NT2/D1 (cell line): ENCODE results near the gene CACNA2D3.

Source experiments
- YY1 ChIP-seq: IDR thresholded peaks from 2 replicates; pipeline ENCODE4 v1.6.1; 2011; ENCODE audit not compliant: insufficient read length, insufficient read depth
- ZNF274 ChIP-seq: IDR thresholded peaks from 2 replicates; pipeline ENCODE4 v1.6.1; 2011; ENCODE audit warnings: mild to moderate bottlenecking, low read depth, low read length

DNA sequence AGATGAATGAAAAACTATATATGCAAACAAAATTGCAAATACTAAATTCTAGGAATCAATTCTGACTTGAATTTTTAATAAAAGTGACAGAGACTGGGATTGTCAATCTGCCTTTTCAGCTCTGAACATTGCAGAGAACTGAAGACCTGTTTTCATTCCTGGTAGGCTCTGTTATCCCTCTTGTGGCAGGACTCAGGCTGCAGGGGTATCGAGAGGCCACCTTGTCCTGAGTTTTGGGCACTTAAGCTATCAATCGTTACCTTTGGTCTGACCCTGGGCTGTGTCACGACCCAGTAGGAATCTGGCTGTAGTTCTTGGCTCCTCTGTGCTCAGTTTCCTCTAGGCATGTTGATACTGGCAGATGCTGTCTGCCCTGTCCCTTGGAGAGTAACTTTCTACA, 238.0 kb downstream of the CACNA2D3 start:
- TF ChIP-seq YY1: no peak
- TF ChIP-seq ZNF274: no peak
